ENCODE measurements around the gene PMVK. TPM values are rescaled to one million over a fixed set of nuclear protein-coding genes. Genes with fewer than 3 reads are reported as not detected.

Gene PMVK
- total RNA-seq, 1 experiment from 2014 or later, result 24.0 TPM

- ChIA-PET RAD21 (ENCODE audit: low non-redundant PET in 1 of 2, low total read pairs in 2 of 2, uncharacterized antibody in 2 of 2, unreplicated experiment in 2 of 2) (no interaction called here), CTCF (no interaction called here), POLR2A (no interaction called here)
- DNase-seq (ENCODE audit: low read depth, low spot score), result no peak
- Histone ChIP-seq H3K27me3 (ENCODE audit: insufficient read depth, low read length) (no peaks in the 10 kb centered on the region), H2AFZ (ENCODE audit: low read depth, low read length, poor library complexity, severe bottlenecking) (no peak overlapping the region), H3K9ac (ENCODE audit: low read length) (no peak overlapping the region), H3K4me1 (ENCODE audit: control insufficient read depth in 1 of 2, insufficient read depth in 2 of 2, low read length in 2 of 2) (peaks cover 0 to 3% of the 10 kb centered on the region in 2 experiments; a peak in 1 of 4 replicates), H3K36me3 (ENCODE audit: control insufficient read depth in 1 of 2, insufficient read depth in 2 of 2, low read length in 2 of 2) (no peaks in the 10 kb centered on the region), H3K27ac (ENCODE audit: low read depth, low read length) (no peak overlapping the region), H4K20me1 (ENCODE audit: insufficient read depth) (no peaks in the 10 kb centered on the region), H3K4me2 (ENCODE audit: low read length) (no peak overlapping the region), H3K4me3 (replicated peaks in 1 of 2; ENCODE audit: low read depth in 1 of 2, low read length in 2 of 2) (no peak overlapping the region), H3K9me3 (ENCODE audit: control insufficient read depth in 1 of 2, insufficient read depth in 1 of 2, low read depth in 1 of 2, low read length in 2 of 2) (no peaks in the 10 kb centered on the region), H3K79me2 (ENCODE audit: insufficient read depth, low read length) (no peaks in the 10 kb centered on the region), H3K9me2 (ENCODE audit: insufficient read depth) (no peaks in the 10 kb centered on the region)
- TF ChIP-seq, protein P1, sequence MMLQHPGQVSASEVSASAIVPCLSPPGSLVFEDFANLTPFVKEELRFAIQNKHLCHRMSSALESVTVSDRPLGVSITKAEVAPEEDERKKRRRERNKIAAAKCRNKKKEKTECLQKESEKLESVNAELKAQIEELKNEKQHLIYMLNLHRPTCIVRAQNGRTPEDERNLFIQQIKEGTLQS (IDR thresholded peaks at IDR 0.05), result no peak
- TF ChIP-seq EZH2phosphoT487 (IDR thresholded peaks at IDR 0.05; ENCODE audit: borderline replicate concordance) (no peak), YY1 (IDR thresholded peaks at IDR 0.05; ENCODE audit: extremely low read depth, insufficient replicate concordance, low read depth, low read length) (no peak)
- TF ChIP-seq, protein P2, sequence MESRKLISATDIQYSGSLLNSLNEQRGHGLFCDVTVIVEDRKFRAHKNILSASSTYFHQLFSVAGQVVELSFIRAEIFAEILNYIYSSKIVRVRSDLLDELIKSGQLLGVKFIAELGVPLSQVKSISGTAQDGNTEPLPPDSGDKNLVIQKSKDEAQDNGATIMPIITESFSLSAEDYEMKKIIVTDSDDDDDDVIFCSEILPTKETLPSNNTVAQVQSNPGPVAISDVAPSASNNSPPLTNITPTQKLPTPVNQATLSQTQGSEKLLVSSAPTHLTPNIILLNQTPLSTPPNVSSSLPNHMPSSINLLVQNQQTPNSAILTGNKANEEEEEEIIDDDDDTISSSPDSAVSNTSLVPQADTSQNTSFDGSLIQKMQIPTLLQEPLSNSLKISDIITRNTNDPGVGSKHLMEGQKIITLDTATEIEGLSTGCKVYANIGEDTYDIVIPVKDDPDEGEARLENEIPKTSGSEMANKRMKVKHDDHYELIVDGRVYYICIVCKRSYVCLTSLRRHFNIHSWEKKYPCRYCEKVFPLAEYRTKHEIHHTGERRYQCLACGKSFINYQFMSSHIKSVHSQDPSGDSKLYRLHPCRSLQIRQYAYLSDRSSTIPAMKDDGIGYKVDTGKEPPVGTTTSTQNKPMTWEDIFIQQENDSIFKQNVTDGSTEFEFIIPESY (IDR thresholded peaks at IDR 0.05; ENCODE audit: extremely low read depth, insufficient replicate concordance, low read length), result no peak
- ATAC-seq, result no peak
- BruUV-seq (replicated peaks), result no TSS peak
- intact Hi-C loops (cut with micrococcal nuclease), result no loop called here
Observed at GRCh38 chr1:154948079-154948478, 11.6 kb upstream of the PMVK start.

GRCh38 chr1:154945962-154946850, 9.7 kb upstream of the PMVK start:
- intact Hi-C loops (cut with micrococcal nuclease), result no loop called here
- ChIA-PET CTCF (no interaction called here), POLR2A (no interaction called here), RAD21 (ENCODE audit: low non-redundant PET in 1 of 2, low total read pairs in 2 of 2, uncharacterized antibody in 2 of 2, unreplicated experiment in 2 of 2) (no interaction called here)
- Histone ChIP-seq H3K4me2 (ENCODE audit: low read length) (no peak overlapping the region), H4K20me1 (ENCODE audit: insufficient read depth) (no peaks in the 10 kb centered on the region), H3K79me2 (ENCODE audit: insufficient read depth, low read length) (no peaks in the 10 kb centered on the region), H3K9ac (ENCODE audit: low read length) (no peak overlapping the region), H3K9me2 (ENCODE audit: insufficient read depth) (no peaks in the 10 kb centered on the region), H3K4me3 (replicated peaks in 1 of 2; ENCODE audit: low read depth in 1 of 2, low read length in 2 of 2) (no peak overlapping the region), H3K4me1 (ENCODE audit: control insufficient read depth in 1 of 2, insufficient read depth in 2 of 2, low read length in 2 of 2) (peaks cover 0 to 3% of the 10 kb centered on the region in 2 experiments; a peak in 1 of 4 replicates), H3K36me3 (ENCODE audit: control insufficient read depth in 1 of 2, insufficient read depth in 2 of 2, low read length in 2 of 2) (no peaks in the 10 kb centered on the region), H3K9me3 (ENCODE audit: control insufficient read depth in 1 of 2, insufficient read depth in 1 of 2, low read depth in 1 of 2, low read length in 2 of 2) (no peaks in the 10 kb centered on the region), H3K27me3 (ENCODE audit: insufficient read depth, low read length) (no peaks in the 10 kb centered on the region), H3K27ac (ENCODE audit: low read depth, low read length) (no peak overlapping the region), H2AFZ (ENCODE audit: low read depth, low read length, poor library complexity, severe bottlenecking) (no peak overlapping the region)
- BruUV-seq (replicated peaks), result no TSS peak
- DNase-seq (ENCODE audit: low read depth, low spot score) (no peak), ATAC-seq (no peak)
- TF ChIP-seq JUND (IDR thresholded peaks at IDR 0.05) (no peak), TCF7L2 (IDR thresholded peaks at IDR 0.05; ENCODE audit: borderline replicate concordance, extremely low read depth, insufficient read depth, insufficient read length) (no peak), SRF (IDR thresholded peaks at IDR 0.05; ENCODE audit: low read depth) (no peak), ELF1 (IDR thresholded peaks at IDR 0.05; ENCODE audit: borderline replicate concordance, low read depth) (no peak), REST (IDR thresholded peaks at IDR 0.05; ENCODE audit: low read depth) (no peak)

Data from HCT116 (cell line).